ENCODE data around the gene KCNG1.

DNA sequence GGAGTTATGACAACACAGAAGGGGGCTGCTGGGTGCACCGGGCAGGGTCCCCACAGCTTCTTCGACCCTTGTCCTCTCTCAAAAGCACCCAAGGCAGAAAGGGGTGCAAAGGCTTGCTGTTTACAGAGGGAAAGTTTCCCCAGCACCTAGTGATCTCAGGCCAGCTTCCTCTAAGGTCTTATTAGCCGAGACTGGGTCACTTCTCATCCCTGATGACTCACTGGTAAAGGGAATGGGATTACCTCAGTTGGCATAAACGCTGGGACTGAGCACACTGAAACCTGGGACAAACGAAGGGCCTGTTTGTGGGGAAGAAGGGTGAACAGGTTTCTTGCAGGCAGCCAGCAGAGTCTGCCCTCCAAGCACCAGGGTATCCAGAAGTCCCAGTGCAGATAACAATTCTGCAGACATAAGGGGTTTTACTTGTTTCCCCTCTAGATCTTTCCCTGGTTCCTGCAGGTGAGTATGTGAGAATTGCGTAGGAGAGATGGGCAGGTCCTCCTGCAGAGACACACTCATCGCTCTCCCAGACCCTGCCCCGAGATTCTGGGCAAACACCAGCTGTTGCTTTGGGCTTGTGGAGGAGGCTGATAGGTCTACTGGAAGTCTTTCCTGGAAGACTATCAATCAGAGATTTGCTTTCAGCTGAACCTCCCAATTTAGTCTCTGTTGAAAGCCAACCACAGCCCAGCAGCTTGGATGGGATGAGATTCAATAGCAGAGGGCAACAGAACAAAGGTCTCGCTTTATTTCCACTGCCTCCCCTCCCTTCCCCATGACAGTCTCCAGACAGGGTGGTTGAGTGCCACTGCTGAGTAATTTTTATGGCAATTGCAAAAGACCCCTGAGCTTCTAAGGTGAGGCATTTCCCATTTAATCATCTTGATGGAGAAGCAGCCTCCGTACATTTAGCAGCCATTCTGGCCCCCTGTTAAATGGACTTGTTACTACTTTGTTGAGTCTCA, 25.7 kb downstream of the KCNG1 start:
- TF ChIP-seq POLR2A (IDR thresholded peaks at IDR 0.05; ENCODE audit: insufficient read depth in 1 of 2, low read depth in 2 of 2, low read length in 2 of 2) (no peak), RAD21 (CRISPR knock-in tag; IDR thresholded peaks at IDR 0.05) (no peak), ZNF619 (CRISPR knock-in tag; IDR thresholded peaks at IDR 0.05) (no peak), ZNF354B (CRISPR knock-in tag; IDR thresholded peaks at IDR 0.05) (no peak), ELF4 (CRISPR knock-in tag; IDR thresholded peaks at IDR 0.05; ENCODE audit: borderline replicate concordance) (no peak)
- TF ChIP-seq, protein P1, sequence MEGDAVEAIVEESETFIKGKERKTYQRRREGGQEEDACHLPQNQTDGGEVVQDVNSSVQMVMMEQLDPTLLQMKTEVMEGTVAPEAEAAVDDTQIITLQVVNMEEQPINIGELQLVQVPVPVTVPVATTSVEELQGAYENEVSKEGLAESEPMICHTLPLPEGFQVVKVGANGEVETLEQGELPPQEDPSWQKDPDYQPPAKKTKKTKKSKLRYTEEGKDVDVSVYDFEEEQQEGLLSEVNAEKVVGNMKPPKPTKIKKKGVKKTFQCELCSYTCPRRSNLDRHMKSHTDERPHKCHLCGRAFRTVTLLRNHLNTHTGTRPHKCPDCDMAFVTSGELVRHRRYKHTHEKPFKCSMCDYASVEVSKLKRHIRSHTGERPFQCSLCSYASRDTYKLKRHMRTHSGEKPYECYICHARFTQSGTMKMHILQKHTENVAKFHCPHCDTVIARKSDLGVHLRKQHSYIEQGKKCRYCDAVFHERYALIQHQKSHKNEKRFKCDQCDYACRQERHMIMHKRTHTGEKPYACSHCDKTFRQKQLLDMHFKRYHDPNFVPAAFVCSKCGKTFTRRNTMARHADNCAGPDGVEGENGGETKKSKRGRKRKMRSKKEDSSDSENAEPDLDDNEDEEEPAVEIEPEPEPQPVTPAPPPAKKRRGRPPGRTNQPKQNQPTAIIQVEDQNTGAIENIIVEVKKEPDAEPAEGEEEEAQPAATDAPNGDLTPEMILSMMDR (CRISPR knock-in tag; IDR thresholded peaks at IDR 0.05), result no peak
